ENCODE results near the gene APOE.

APOE gene

GRCh38 chr19:44955505-44956439, 50.2 kb downstream of the APOE start:
- Histone ChIP-seq H3K9ac (ENCODE audit: low read depth, low read length) (peak overlapping the region; percentile 79), H3K27ac (ENCODE audit: low read depth, low read length) (peak overlapping the region; percentile 68), H3K4me3 (ENCODE audit: low read depth, low read length) (peak overlapping the region; percentile 90), H3K4me1 (ENCODE audit: control insufficient read depth, insufficient read depth, low read length) (peaks cover 9% of the 10 kb centered on the region), H3K9me3 (ENCODE audit: control insufficient read depth, insufficient read depth, low read length) (no peaks in the 10 kb centered on the region), H3K27me3 (ENCODE audit: control insufficient read depth, insufficient read depth, low read length) (no peaks in the 10 kb centered on the region), H3K36me3 (ENCODE audit: control insufficient read depth, insufficient read depth, low read length) (peaks cover 9% of the 10 kb centered on the region)

GRCh38 chr19:44957526-44957925, 51.9 kb downstream of the APOE start:
- Histone ChIP-seq H3K9me3 (ENCODE audit: control insufficient read depth, insufficient read depth, low read length) (no peaks in the 10 kb centered on the region), H3K4me3 (ENCODE audit: low read depth, low read length) (no peak overlapping the region), H3K4me1 (ENCODE audit: control insufficient read depth, insufficient read depth, low read length) (peaks cover 9% of the 10 kb centered on the region), H3K9ac (ENCODE audit: low read depth, low read length) (no peak overlapping the region), H3K27me3 (ENCODE audit: control insufficient read depth, insufficient read depth, low read length) (no peaks in the 10 kb centered on the region), H3K27ac (ENCODE audit: low read depth, low read length) (no peak overlapping the region), H3K36me3 (ENCODE audit: control insufficient read depth, insufficient read depth, low read length) (peaks cover 19% of the 10 kb centered on the region)

GRCh38 chr19:44958090-44958489, 52.5 kb downstream of the APOE start:
- Histone ChIP-seq H3K27ac (ENCODE audit: low read depth, low read length) (no peak overlapping the region), H3K4me1 (ENCODE audit: control insufficient read depth, insufficient read depth, low read length) (peaks cover 9% of the 10 kb centered on the region), H3K9ac (ENCODE audit: low read depth, low read length) (no peak overlapping the region)

More at GRCh38 chr19:44958090-44958489, 52.5 kb downstream of the APOE start:
- Histone ChIP-seq H3K36me3 (ENCODE audit: control insufficient read depth, insufficient read depth, low read length) (peaks cover 19% of the 10 kb centered on the region), H3K4me3 (ENCODE audit: low read depth, low read length) (no peak overlapping the region), H3K9me3 (ENCODE audit: control insufficient read depth, insufficient read depth, low read length) (no peaks in the 10 kb centered on the region), H3K27me3 (ENCODE audit: control insufficient read depth, insufficient read depth, low read length) (no peaks in the 10 kb centered on the region)
